Natural killer cell (primary cell): Measurements from ENCODE around the gene SLC26A9. TPM values are rescaled to one million over a fixed set of nuclear protein-coding genes. Genes with fewer than 3 reads are reported as not detected.

Experiments used
- ATAC-seq, 3 donors: fragments of 150-1000 bp in 2 of 3; fragments of 200-7000 bp in 1 of 3; cut with Tn5 transposase; 1 replicate in 1 of 3; 2 replicates in 2 of 3; pipeline ENCODE4 v1.10.0; 2021; ENCODE audit warnings: mild to moderate bottlenecking in 2 of 3, moderate library complexity in 2 of 3
- DNase-seq, 2 donors: peaks; one replicate each; pipeline versions ENCODE4 v3.0.0 to v3.0.0-alpha.2; 2013 to 2021; ENCODE audit warnings: mixed read lengths in 1 of 2
- H3K27ac ChIP-seq: one replicate; pipeline ENCODE4 v1.5.1; 2013; ENCODE audit warnings: mild to moderate bottlenecking, low read length
- H3K27me3 ChIP-seq: one replicate; pipeline ENCODE4 v1.6.1; 2013; ENCODE audit warnings: low read length; ENCODE audit not compliant: control insufficient read depth, insufficient read depth
- H3K36me3 ChIP-seq: one replicate; pipeline ENCODE4 v1.6.1; 2013; ENCODE audit warnings: low read length; ENCODE audit not compliant: control insufficient read depth, insufficient read depth
- H3K4me1 ChIP-seq: one replicate; pipeline ENCODE4 v1.6.1; 2013; ENCODE audit warnings: low read length; ENCODE audit not compliant: control insufficient read depth, insufficient read depth
- H3K4me3 ChIP-seq: one replicate; pipeline ENCODE4 v1.5.1; 2013; ENCODE audit warnings: low read length
- H3K9me3 ChIP-seq: one replicate; pipeline ENCODE4 v1.6.1; 2013; ENCODE audit warnings: low read length; ENCODE audit not compliant: control insufficient read depth, insufficient read depth
- H3K27ac Mint-ChIP-seq, 2 donors: one replicate each; pipeline ENCODE4 v1.8.0; 2022; ENCODE audit warnings: mild to moderate bottlenecking in 2 of 2, mixed read lengths in 2 of 2, moderate library complexity in 1 of 2
- H3K27me3 Mint-ChIP-seq, 2 donors: one replicate each; pipeline ENCODE4 v1.8.0; 2022; ENCODE audit warnings: low read depth in 2 of 2, mixed read lengths in 2 of 2
- H3K36me3 Mint-ChIP-seq: one replicate; pipeline ENCODE4 v1.8.0; 2022; ENCODE audit warnings: mixed read lengths
- H3K4me1 Mint-ChIP-seq, 2 donors: one replicate each; pipeline ENCODE4 v1.8.0; 2022; ENCODE audit warnings: mixed read lengths in 2 of 2
- H3K4me3 Mint-ChIP-seq: one replicate; pipeline ENCODE4 v1.8.0; 2022; ENCODE audit warnings: mild to moderate bottlenecking, moderate library complexity, mixed read lengths
- H3K9me3 Mint-ChIP-seq, 2 donors: one replicate each; pipeline ENCODE4 v1.8.0; 2022; ENCODE audit warnings: mixed read lengths in 2 of 2
- WGBS: methylation state at CpG from one replicate; pipeline ENCODE4 v1.1.7; 2013; ENCODE audit warnings: missing lambda C conversion rate; ENCODE audit not compliant: insufficient coverage; 5-methylcytosine and 5-hydroxymethylcytosine counted together
- intact Hi-C: fragments of 100-400 bp; cut with micrococcal nuclease; formaldehyde crosslinking; loops from one replicate; pipeline ENCODE4 v1.14.2; 2022
- total RNA-seq, 4 donors: library from RNA; stranded (reverse); fragments of 120-200 nt in 1 of 4; gene quantifications; one replicate each; pipeline versions ENCODE4 v1.2.3 to v1.2.4, GENCODE V29; 2013 to 2022
- TF ChIP-seq, protein P1 (sequence below): fragments of 200-600 bp; IDR thresholded peaks from one replicate; pipeline ENCODE4 v1.8.0; 2022; ENCODE audit warnings: antibody characterized with exemption

SLC26A9 gene
- total RNA-seq, 3 donors from 2014 or later (not counting 1 experiment from before 2014, with no cell fraction given) = not detected

DNA sequence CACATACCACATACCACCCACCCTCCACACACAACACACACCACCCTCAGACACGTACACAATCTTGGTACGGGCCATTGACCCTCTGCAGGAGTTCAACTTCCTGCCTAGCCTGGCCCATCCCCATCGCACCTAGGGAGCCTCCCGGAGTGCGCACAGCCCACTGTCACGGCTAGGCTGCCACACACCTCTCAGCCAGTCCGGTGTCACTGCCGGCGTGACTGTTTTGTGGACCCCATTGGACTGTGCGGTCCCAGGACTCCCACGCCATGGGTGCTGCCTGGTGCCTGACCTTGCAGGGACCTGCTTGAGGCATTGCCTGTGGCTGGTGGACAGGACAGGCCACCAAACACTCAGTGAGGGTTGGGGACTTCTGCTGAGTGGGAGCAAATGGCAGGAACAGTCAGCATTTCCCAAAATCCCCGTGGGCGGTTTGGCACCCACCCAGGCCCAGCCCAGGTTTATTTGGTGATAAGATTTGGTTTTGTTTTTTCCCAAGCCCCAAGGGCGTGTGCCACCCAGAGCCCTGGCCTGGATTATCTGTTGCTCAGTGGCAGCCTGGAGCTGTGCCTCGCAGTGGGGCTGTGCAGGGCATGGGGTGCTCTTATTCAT lies 32.2 kb upstream of the SLC26A9 start:
- TF ChIP-seq, protein P1, sequence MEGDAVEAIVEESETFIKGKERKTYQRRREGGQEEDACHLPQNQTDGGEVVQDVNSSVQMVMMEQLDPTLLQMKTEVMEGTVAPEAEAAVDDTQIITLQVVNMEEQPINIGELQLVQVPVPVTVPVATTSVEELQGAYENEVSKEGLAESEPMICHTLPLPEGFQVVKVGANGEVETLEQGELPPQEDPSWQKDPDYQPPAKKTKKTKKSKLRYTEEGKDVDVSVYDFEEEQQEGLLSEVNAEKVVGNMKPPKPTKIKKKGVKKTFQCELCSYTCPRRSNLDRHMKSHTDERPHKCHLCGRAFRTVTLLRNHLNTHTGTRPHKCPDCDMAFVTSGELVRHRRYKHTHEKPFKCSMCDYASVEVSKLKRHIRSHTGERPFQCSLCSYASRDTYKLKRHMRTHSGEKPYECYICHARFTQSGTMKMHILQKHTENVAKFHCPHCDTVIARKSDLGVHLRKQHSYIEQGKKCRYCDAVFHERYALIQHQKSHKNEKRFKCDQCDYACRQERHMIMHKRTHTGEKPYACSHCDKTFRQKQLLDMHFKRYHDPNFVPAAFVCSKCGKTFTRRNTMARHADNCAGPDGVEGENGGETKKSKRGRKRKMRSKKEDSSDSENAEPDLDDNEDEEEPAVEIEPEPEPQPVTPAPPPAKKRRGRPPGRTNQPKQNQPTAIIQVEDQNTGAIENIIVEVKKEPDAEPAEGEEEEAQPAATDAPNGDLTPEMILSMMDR = no peak
- Mint-ChIP-seq H3K27ac (no peak overlapping the region), H3K9me3 (no peaks in the 10 kb centered on the region), H3K4me1 (peaks cover 0 to 6% of the 10 kb centered on the region in 2 donors), H3K27me3 (peaks cover 0 to 2% of the 10 kb centered on the region in 2 donors), H3K4me3 (no peak overlapping the region), H3K36me3 (no peaks in the 10 kb centered on the region)
- Histone ChIP-seq H3K27me3 (no peaks in the 10 kb centered on the region), H3K9me3 (no peaks in the 10 kb centered on the region), H3K4me3 (no peak overlapping the region), H3K36me3 (no peaks in the 10 kb centered on the region), H3K4me1 (no peaks in the 10 kb centered on the region), H3K27ac (no peak overlapping the region)
- DNase-seq (no peak), ATAC-seq (no peak)
- WGBS = 91% methylated on average over 15 of the region's 15 CpGs
- intact Hi-C loops = loop anchor here (5.0 kb wide), 1 partner anchor 383 kb away; no protein-coding TSS in a partner anchor

DNA sequence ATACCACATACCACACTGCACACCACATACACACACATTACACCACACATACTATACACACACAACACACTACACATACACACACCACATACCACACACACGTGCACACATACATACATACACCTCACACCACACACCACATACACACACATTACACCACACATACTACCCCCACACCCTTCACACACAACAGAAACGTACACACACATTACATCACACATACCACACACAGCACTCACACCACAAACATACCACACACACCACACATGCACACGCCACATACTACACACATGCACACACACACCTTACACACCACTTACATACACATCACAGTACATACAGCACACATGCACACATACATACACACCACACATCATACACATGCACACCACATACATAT lies 31.5 kb upstream of the SLC26A9 start:
- H3K27me3 Mint-ChIP-seq = peaks cover 0 to 2% of the 10 kb centered on the region in 2 donors
- H3K36me3 ChIP-seq = no peaks in the 10 kb centered on the region
- H3K4me1 ChIP-seq = no peaks in the 10 kb centered on the region
- H3K9me3 ChIP-seq = no peaks in the 10 kb centered on the region
- TF ChIP-seq, protein P1 = no peak
- peak overlapping the region in 1 of 2 donors; percentile 4 for H3K27ac Mint-ChIP-seq
- ATAC-seq = no peak
- WGBS = 87% methylated on average over 3 of the region's 3 CpGs
- no peaks in the 10 kb centered on the region for H3K36me3 Mint-ChIP-seq
- H3K4me3 ChIP-seq = no peak overlapping the region
- DNase-seq = no peak
- H3K4me3 Mint-ChIP-seq = no peak overlapping the region
- H3K9me3 Mint-ChIP-seq = no peaks in the 10 kb centered on the region
- no peak overlapping the region for H3K27ac ChIP-seq
- peaks cover 0 to 6% of the 10 kb centered on the region in 2 donors for H3K4me1 Mint-ChIP-seq
- intact Hi-C loops = loop anchor here (5.0 kb wide), 1 partner anchor 382 kb away; no protein-coding TSS in a partner anchor
- no peaks in the 10 kb centered on the region for H3K27me3 ChIP-seq

DNA sequence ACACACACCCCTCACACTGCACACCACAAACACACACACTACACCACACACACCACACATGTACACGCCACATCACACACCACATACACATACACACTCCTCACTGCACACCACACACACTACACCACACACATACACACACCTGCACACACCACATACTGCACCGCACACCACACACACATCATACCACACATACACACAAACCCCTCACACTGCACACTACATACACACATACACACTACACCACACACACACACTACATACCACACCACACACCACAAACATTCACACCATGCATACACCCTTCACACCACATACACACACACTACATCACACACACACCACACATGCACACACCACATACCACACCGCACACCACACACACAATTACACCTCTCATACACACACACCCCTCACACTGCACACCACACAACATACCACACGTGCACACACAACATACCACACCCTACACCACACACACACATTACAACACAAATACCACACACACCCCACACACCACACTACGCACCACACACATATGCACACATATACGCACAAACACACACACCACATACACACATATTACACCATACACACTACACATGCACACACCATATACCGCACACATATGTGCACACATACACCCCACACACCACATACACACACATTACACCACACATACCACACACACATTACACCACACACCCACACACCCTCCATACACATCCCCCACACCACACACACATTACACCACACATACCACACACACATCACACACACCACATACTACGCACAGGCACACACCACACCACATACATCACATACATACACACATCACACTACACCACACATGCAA lies 30.3 kb upstream of the SLC26A9 start:
- Mint-ChIP-seq H3K27me3 (peaks cover 0 to 2% of the 10 kb centered on the region in 2 donors), H3K36me3 (no peaks in the 10 kb centered on the region), H3K4me3 (no peak overlapping the region), H3K27ac (peak overlapping the region in 1 of 2 donors; percentile 4), H3K9me3 (no peaks in the 10 kb centered on the region), H3K4me1 (peaks cover 0 to 6% of the 10 kb centered on the region in 2 donors)
- Histone ChIP-seq H3K27me3 (no peaks in the 10 kb centered on the region), H3K36me3 (no peaks in the 10 kb centered on the region), H3K9me3 (no peaks in the 10 kb centered on the region), H3K4me3 (no peak overlapping the region), H3K4me1 (no peaks in the 10 kb centered on the region), H3K27ac (no peak overlapping the region)
- ATAC-seq (peak in 1 of 3 donors; percentile 16), DNase-seq (no peak)
- WGBS = 97% methylated on average over 8 of the region's 8 CpGs
- TF ChIP-seq, protein P1 = no peak
- intact Hi-C loops = no loop called here
